IMR-90 (cell line): ENCODE results near the gene ST7. TPM values are rescaled to one million over a fixed set of nuclear protein-coding genes. Genes with fewer than 3 reads are reported as not detected.

Experiments used
- ATAC-seq: fragments of 200-7000 bp; cut with Tn5 transposase; 2 replicates; pipeline ENCODE4 v1.9.1; 2020; ENCODE audit warnings: low read depth, mild to moderate bottlenecking, moderate library complexity
- BruUV-seq: library from RNA; stranded (reverse); fragments of 400-500 nt; replicated peaks from 2 replicates; lab custom pipeline; 2021; lab: Mats Ljungman, UMichigan
- CTCF ChIA-PET: fragments of 300-600 bp; formaldehyde crosslinking; extraction: SDS; loops from one replicate; lab custom pipeline; 2021; ENCODE audit warnings: antibody characterized with exemption; lab: Yijun Ruan, JAX
- POLR2A ChIA-PET: fragments of 300-600 bp; sonication (Branson Sonifier 250); formaldehyde crosslinking; loops from one replicate; lab custom pipeline; 2022; ENCODE audit warnings: antibody characterized with exemption; ENCODE audit not compliant: unreplicated experiment; lab: Charles Lee
- DNase-seq: peaks from one replicate; pipeline ENCODE4 v3.0.0; 2013
- H2AFZ ChIP-seq: replicated peaks from 2 replicates; pipeline ENCODE3; 2013; ENCODE audit warnings: low read length, mild to moderate bottlenecking; ENCODE audit not compliant: poor library complexity
- H2AK5ac ChIP-seq: 2 replicates; pipeline ENCODE4 v1.6.1; 2013; ENCODE audit warnings: low read depth, low read length, inconsistent platforms
- H2AK9ac ChIP-seq: replicated peaks from 2 replicates; pipeline ENCODE3; 2013; ENCODE audit warnings: mild to moderate bottlenecking, low read depth, low read length, moderate library complexity; ENCODE audit not compliant: poor library complexity
- H2BK120ac ChIP-seq: 2 replicates; pipeline ENCODE4 v1.6.1; 2013; ENCODE audit warnings: low read depth, low read length, inconsistent platforms
- H2BK15ac ChIP-seq: 3 replicates; pipeline ENCODE4 v1.6.1; 2013; ENCODE audit warnings: low read depth, low read length, inconsistent platforms
- H2BK20ac ChIP-seq: 2 replicates; pipeline ENCODE4 v1.6.1; 2013; ENCODE audit warnings: low read depth, mild to moderate bottlenecking, inconsistent platforms, low read length, moderate library complexity
- H2BK5ac ChIP-seq: 2 replicates; pipeline ENCODE4 v1.6.1; 2013; ENCODE audit warnings: mild to moderate bottlenecking, low read depth, low read length, inconsistent platforms; ENCODE audit not compliant: poor library complexity, severe bottlenecking
- H3K14ac ChIP-seq: replicated peaks from 2 replicates; pipeline ENCODE4 v1.6.1; 2013; ENCODE audit warnings: low read depth, low read length, inconsistent platforms
- H3K18ac ChIP-seq: 2 replicates; pipeline ENCODE4 v1.6.1; 2013; ENCODE audit warnings: low read depth, low read length, control low read depth
- H3K23ac ChIP-seq: 2 replicates; pipeline ENCODE4 v1.6.1; 2013; ENCODE audit warnings: low read depth, low read length, inconsistent platforms
- H3K27ac ChIP-seq: 2 replicates; pipeline ENCODE4 v1.5.1; 2013; ENCODE audit warnings: mild to moderate bottlenecking, control low read depth, low read length; ENCODE audit not compliant: insufficient read depth
- H3K27me3 ChIP-seq: 2 replicates; pipeline ENCODE4 v1.6.1; 2013; ENCODE audit warnings: low read length; ENCODE audit not compliant: control insufficient read depth, insufficient read depth
- H3K36me3 ChIP-seq: 2 replicates; pipeline ENCODE4 v1.6.1; 2013; ENCODE audit warnings: low read length, mixed read lengths; ENCODE audit not compliant: control insufficient read depth, insufficient read depth
- H3K4ac ChIP-seq: 2 replicates; pipeline ENCODE4 v1.6.1; 2013; ENCODE audit warnings: low read depth, low read length, inconsistent platforms
- H3K4me1 ChIP-seq: 2 replicates; pipeline ENCODE4 v1.6.1; 2013; ENCODE audit warnings: low read length, mixed read lengths; ENCODE audit not compliant: control insufficient read depth, insufficient read depth
- H3K4me2 ChIP-seq: 2 replicates; pipeline ENCODE4 v1.6.1; 2013; ENCODE audit warnings: low read depth, mild to moderate bottlenecking, control low read depth, low read length, moderate library complexity
- H3K4me3 ChIP-seq: 2 replicates; pipeline ENCODE4 v1.5.1; 2013; ENCODE audit warnings: low read depth, mild to moderate bottlenecking, control low read depth, low read length, moderate library complexity; ENCODE audit not compliant: insufficient read depth
- H3K56ac ChIP-seq: 2 replicates; pipeline ENCODE4 v1.6.1; 2013; ENCODE audit warnings: low read length, inconsistent platforms; ENCODE audit not compliant: insufficient read depth; ENCODE audit errors: extremely low read depth
- H3K79me1 ChIP-seq, 2 experiments: 2 replicates each; pipeline ENCODE4 v1.6.1; 2013; ENCODE audit warnings: low read length in 2 of 2, inconsistent platforms in 1 of 2, low read depth in 1 of 2
- H3K9ac ChIP-seq: 2 replicates; pipeline ENCODE4 v1.6.1; 2013; ENCODE audit warnings: low read depth, low read length, control low read depth
- H3K9me1 ChIP-seq: 2 replicates; pipeline ENCODE4 v1.6.1; 2013; ENCODE audit warnings: low read length, inconsistent platforms; ENCODE audit not compliant: insufficient read depth
- H3K9me3 ChIP-seq: 2 replicates; pipeline ENCODE4 v1.6.1; 2013; ENCODE audit warnings: low read length; ENCODE audit not compliant: control insufficient read depth, insufficient read depth
- H4K20me1 ChIP-seq: 2 replicates; pipeline ENCODE4 v1.6.1; 2013; ENCODE audit warnings: low read length, inconsistent platforms; ENCODE audit not compliant: insufficient read depth
- H4K5ac ChIP-seq: 2 replicates; pipeline ENCODE4 v1.6.1; 2013; ENCODE audit warnings: mild to moderate bottlenecking, low read depth, low read length, control low read depth
- H4K8ac ChIP-seq, 2 experiments: 2 replicates each; pipeline ENCODE4 v1.6.1; 2013; ENCODE audit warnings: low read depth in 2 of 2, low read length in 2 of 2, control low read depth in 1 of 2, inconsistent platforms in 1 of 2
- H4K91ac ChIP-seq: 2 replicates; pipeline ENCODE4 v1.6.1; 2013; ENCODE audit warnings: low read depth, low read length, inconsistent platforms; ENCODE audit not compliant: insufficient read depth
- CEBPB ChIP-seq: IDR thresholded peaks from 2 replicates; pipeline ENCODE4 v1.6.1; 2012; ENCODE audit warnings: low read depth, low read length, improper control_type of control experiment
- CTCF ChIP-seq: conservative IDR thresholded peaks from 2 replicates; pipeline ENCODE4 v1.5.1; 2012; ENCODE audit warnings: mild to moderate bottlenecking, low read depth, low read length, improper control_type of control experiment
- WGBS, 2 experiments: methylation state at CpG; one replicate each; pipeline versions ENCODE4 v1.1.5 to v1.1.7; 2013; ENCODE audit warnings: missing lambda C conversion rate in 2 of 2; ENCODE audit not compliant: insufficient read length in 1 of 2; ENCODE audit errors: extremely low coverage in 2 of 2; 5-methylcytosine and 5-hydroxymethylcytosine counted together
- dilution Hi-C: fragments of 300-500 bp; cut with HindIII; formaldehyde crosslinking; loops from one replicate; pipeline ENCODE4 v1.14.3; 2018; ENCODE audit warnings: low sequenced_read_pairs; ENCODE audit not compliant: unreplicated experiment
- in situ Hi-C: fragments of 300-500 bp; cut with MboI; formaldehyde crosslinking; loops from 3 replicates; pipeline ENCODE4 v1.14.3; 2019; ENCODE audit warnings: low sequenced_read_pairs, inconsistent platforms, mixed read lengths
- intact Hi-C: fragments of 100-400 bp; cut with micrococcal nuclease; formaldehyde crosslinking; loops from 2 replicates; pipeline ENCODE4 v1.10.0; 2022
- polyA plus RNA-seq, 3 experiments: library from polyadenylated mRNA; depleted of rRNA; stranded (reverse); fragments of >200 nt; gene quantifications; 2 replicates each; pipeline ENCODE4 v1.2.3, GENCODE V29; 2012; ENCODE audit warnings: low replicate concordance in 1 of 3
- total RNA-seq: library from RNA; depleted of rRNA; stranded (reverse); fragments of >200 nt; gene quantifications from 2 replicates; pipeline ENCODE4 v1.2.3, GENCODE V29; 2012

The ST7 gene
- total and polyA plus RNA-seq, 2 of the 4 experiments (the other 2 are of a cell fraction) = 18.6 to 26.0 TPM

- H3K36me3 ChIP-seq = peaks cover 7% of the 10 kb centered on the region; the same call in 1 of the 2 replicates
- no peak overlapping the region; the same call in 1 of the 2 replicates for H3K27ac ChIP-seq
- dilution Hi-C loops = no loop called here
- H2AFZ ChIP-seq = no peak overlapping the region
- peak overlapping the region; percentile 40 for H2BK5ac ChIP-seq
- no peak overlapping the region for H3K4me3 ChIP-seq
- no peaks in the 10 kb centered on the region for H3K79me1 ChIP-seq
- DNase-seq (peak; percentile 52), ATAC-seq (0 out of 2 replicates have a peak, but pooled peaks have one; percentile 15)
- in situ Hi-C loops = no loop called here
- no TSS peak for BruUV-seq
- peak overlapping the region; percentile 48; the same call in 1 of the 2 replicates for H4K5ac ChIP-seq
- peak overlapping the region; percentile 30; the same call in 1 of the 2 replicates for H2AK5ac ChIP-seq
- peak overlapping the region; percentile 54 for H2BK20ac ChIP-seq
- no peak overlapping the region for H3K14ac ChIP-seq
- H3K23ac ChIP-seq = no peak overlapping the region
- H4K20me1 ChIP-seq = no peaks in the 10 kb centered on the region
- no peak overlapping the region for H3K9ac ChIP-seq
- no CpG with 5 or more reads among the region's 5 CpGs for WGBS, 2 experiments
- intact Hi-C loops = no loop called here
- H2BK120ac ChIP-seq = peak overlapping the region; percentile 57
- 0 out of 2 replicates have a peak overlapping the region, but pooled peaks have one; percentile 25 for H3K18ac ChIP-seq
- peaks cover 6% of the 10 kb centered on the region; the same call in 1 of the 2 replicates for H3K9me1 ChIP-seq
- no peak overlapping the region; the same call in 1 of the 2 replicates for H3K56ac ChIP-seq
- H4K91ac ChIP-seq = no peak overlapping the region; the same call in 1 of the 2 replicates
- H3K9me3 ChIP-seq = no peaks in the 10 kb centered on the region
- H4K8ac ChIP-seq = no peak overlapping the region
- no peak overlapping the region for H2AK9ac ChIP-seq
- ChIA-PET CTCF (no interaction called here), POLR2A (no interaction called here)
- H3K4ac ChIP-seq = peak overlapping the region; percentile 42
- TF ChIP-seq CTCF = no peak
- peak; percentile 83 for TF ChIP-seq CEBPB
- peak overlapping the region; percentile 13; the same call in 1 of the 2 replicates for H3K4me2 ChIP-seq
- no peak overlapping the region for H2BK15ac ChIP-seq
- peaks cover 8% of the 10 kb centered on the region for H3K4me1 ChIP-seq
- H3K27me3 ChIP-seq = no peaks in the 10 kb centered on the region
Measured at GRCh38 chr7:117188949-117189592, 235.8 kb downstream of the ST7 start.
